8988T (cell line): ENCODE measurements around the gene WBP2.
"Not testable (repeated sequence)": the region's sequence is repeated elsewhere in the genome, so short reads cannot be mapped to it uniquely, and the experiment has no call there.

Experiments used
- DNase-seq: peaks from one replicate; pipeline ENCODE4 v3.0.0; 2011

WBP2 gene

GRCh38 chr17:75888484-75888883, 33.3 kb upstream of the WBP2 start:
- no peak for DNase-seq

DNA sequence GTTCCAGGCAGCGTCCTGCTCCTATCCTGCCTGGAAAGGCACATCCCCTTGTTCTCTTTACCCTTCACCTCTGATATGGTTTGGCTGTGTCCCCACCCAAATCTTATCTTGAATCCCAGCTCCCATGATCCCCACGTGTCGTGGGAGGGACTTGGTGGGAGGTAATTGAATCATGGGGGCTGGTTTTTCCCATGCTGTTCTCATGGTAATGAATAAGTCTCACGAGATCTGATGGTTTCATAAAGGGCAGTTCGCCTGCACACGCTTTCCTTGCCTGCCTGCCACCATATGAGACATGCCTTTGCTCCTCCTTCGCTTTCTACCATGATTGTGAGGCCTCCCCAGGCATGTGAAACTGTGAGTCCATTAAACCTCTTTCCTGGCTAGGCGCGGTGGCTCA, 30.7 kb upstream of the WBP2 start:
- not testable (repeated sequence) for DNase-seq

GRCh38 chr17:75885431-75885830, 30.3 kb upstream of the WBP2 start:
- DNase-seq: no peak

DNA sequence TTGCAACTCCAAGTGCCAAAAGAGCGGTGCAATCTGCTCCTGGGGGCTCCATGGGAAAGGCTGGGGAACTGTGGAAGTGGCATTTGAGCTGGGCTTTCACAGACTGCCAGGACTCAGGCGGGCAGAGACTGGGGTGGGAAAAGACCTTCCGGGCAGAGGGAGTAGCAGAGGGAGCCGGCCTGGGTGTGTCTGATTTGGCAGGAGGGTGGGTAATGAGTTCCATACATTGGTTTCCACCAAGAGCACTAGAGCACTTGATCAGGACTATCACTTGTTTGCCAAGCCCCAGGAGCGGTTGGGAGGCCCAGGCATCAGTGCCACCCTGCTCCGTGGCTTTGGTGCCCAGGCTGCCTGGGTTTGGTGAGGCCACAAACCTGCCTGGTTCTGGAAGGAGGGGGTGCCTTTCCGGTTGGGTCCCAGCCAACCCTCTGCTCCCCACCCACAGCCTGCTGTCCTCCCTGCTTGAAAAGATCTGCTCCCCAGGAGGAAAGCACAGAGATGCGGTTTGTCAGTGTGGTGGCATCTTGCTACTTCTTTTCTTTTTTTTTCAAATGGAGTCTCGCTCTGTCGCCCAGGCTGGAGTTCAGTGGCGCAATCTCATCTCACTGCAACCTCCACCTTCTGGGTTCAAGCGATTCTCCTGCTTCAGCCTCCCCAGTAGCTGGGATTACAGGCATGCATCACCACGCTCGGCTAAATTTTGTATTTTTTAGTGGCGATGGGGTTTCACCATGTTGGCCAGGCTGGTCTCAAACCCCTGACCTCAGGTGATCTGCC, 26.7 kb upstream of the WBP2 start:
- DNase-seq: no peak

GRCh38 chr17:75880266-75880665, 25.1 kb upstream of the WBP2 start:
- DNase-seq: no peak

- DNase-seq: peak; percentile 56
Observed at GRCh38 chr17:75878174-75878998, 23.3 kb upstream of the WBP2 start, which contains the start of gene TRIM47. TSS of gene TRIM47 (minus strand) at chr17:75878581. CDS start at chr17:75878548, 33 bp downstream.

- DNase-seq: no peak
Observed at GRCh38 chr17:75877752-75878173, 22.6 kb upstream of the WBP2 start.

- DNase-seq: no peak
Observed at GRCh38 chr17:75876938-75877751, 22.0 kb upstream of the WBP2 start.

GRCh38 chr17:75876190-75876937, 21.2 kb upstream of the WBP2 start:
- no peak for DNase-seq

- no peak for DNase-seq
Observed at GRCh38 chr17:75875940-75876189, 20.7 kb upstream of the WBP2 start.

- no peak for DNase-seq
Observed at GRCh38 chr17:75875182-75875939, 20.2 kb upstream of the WBP2 start.

GRCh38 chr17:75874323-75875181, 19.4 kb upstream of the WBP2 start:
- no peak for DNase-seq

- no peak for DNase-seq
Observed at GRCh38 chr17:75873587-75874322, 18.6 kb upstream of the WBP2 start.

DNA sequence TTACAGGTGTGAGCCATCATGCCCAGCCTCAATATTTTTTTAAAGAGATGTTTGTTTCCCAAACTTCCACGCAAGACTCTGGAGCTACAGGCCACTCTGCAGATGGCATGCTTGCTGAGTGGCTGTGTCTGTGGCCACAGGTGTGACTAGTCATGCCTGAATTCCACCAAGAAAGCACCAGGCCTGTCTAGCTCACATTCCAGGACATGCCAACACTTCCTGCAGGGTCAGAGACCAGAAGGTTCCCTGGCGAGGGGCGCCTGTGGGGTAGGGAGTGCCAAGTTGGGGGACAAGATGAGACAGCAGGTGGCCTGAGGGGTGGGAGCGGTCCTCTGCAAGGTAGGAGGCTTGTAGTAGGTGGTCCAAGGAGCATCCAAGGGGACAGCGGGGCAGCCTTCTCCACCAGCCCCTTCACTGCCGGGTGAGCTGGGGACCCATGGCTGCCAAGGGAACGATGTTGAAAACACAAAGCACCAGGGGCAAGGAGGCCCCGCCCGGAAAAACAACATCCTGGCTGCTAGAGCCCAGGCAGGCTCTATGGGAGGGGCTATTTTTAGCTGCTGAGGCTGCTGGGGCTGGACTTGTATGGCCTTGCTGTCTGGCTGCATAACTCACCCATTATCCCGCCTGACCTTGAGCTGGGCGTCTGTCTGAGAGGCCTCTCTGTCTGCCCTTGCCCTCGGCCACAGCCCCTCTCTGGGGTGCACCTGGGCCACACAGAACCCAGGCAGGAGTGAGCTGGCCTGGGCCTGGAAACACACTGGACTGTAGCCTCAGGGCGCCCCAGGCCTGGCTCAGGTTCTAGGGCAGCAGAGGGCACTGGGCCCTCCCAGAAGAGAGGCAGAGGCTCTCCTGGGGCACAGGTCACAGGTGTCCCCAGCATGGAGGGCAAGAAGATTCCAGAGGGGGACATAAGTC, 17.6 kb upstream of the WBP2 start:
- no peak for DNase-seq

- not testable (repeated sequence) for DNase-seq
Observed at GRCh38 chr17:75870228-75870627, 15.1 kb upstream of the WBP2 start.

- DNase-seq: no peak
Observed at GRCh38 chr17:75869282-75870141, 14.4 kb upstream of the WBP2 start.

DNA sequence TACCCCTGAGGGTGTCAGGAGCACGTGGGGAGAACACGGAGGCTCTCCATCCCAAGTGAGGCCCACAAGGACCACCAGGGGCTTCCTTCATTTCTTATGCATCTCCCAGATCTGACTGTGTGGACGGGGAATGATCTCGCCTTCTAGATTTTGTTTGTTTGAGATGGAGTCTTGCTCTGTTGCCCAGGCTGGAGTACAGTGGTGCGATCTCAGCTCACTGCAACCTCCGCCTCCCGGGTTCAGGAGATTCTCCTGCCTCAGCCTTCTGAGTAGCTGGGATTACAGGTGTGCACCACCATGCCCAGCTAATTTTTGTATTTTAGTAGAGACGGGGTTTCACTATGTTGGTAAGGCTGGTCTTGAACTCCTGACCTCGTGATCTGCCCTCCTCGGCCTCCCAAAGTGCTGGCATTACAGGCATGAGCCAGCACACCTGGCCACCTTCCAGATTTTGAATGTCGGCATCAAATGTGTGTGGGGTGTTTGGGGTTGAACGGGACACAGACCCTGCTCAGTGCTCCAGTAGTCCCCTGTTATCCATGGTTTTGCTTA, 13.7 kb upstream of the WBP2 start:
- DNase-seq: not testable (repeated sequence)
